ENCODE results near the gene ATF6B.

Gene ATF6B

GRCh38 chr6:32127717-32128592, at the start of gene ATF6B:
ATF6B (minus strand) TSS chr6:32128246; CDS start chr6:32128207, 39 bp downstream.
- DNase-seq (ENCODE audit: low read depth) = peak; percentile 94

DNA sequence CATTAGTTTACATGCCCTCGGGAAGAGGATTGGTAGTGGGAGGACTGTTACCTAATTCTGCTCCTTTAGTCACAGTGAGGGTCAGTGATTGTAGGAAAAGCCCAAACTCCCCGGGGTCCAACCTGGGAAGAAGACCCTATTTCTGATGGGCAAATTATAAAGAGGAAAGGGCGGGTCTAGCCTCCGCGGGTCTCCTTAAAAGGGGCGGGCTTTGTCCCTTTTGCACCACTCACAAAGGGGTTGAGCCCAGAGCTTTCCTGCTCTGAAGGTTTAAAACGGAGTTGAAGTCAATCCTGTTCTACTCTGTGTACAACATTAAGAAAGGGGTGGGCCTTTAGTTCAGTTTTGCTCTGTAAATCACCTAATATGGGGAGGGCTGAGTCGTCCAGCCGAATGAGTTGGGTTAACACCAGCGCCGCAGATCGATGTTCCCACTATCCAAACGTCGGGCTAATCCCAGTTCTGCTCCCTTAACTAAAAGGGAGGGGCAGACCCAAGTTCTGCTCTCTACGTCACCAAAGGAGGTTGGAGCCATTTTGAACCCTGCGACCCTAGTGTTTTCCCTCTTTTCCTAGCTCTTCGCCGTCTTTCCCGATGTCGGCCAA, 49.2 kb upstream of the ATF6B start:
- DNase-seq (ENCODE audit: low read depth) = no peak

- no peak for DNase-seq (ENCODE audit: low read depth)
These were observed 48.6 kb upstream of the ATF6B start for GRCh38 chr6:32176476-32177182.

DNA sequence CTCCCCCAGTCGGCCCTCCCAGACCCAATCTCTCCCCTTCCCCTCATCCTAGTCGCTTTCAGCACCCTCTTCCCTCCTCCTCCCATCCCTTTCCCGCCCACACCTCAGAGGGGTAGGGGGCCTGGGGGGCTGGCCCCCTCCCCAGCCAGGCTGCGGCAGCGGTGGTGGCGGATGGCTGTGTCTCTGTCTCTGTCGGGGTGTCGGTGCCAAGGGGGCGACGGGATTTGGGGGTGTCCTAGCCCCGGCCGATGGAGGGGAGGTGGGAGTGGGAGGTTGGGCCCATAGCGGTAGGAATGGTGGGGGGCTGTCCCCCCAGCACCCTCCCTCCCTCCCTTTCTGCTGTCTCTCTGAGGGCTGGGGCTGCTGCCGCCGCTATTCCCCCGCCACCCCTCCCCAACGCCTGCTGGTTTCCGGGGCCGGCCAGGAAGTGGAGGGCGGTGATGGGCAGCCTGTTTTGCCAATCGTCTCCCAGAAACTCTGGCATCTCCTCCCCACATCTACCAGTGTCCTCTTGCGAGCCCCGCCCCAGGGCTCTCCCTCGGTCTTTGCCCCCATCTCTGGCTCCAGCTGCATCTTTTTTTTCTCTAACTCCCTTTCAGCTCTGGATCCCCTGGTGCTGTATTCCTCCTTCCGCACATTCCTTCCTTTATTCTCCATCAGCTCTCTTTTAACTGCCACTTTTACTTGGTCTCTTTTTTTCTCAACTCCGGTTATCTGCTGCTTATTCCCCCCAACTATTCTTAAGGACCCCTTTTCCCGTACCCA, 47.8 kb upstream of the ATF6B start, which contains the start of gene AGPAT1:
AGPAT1 (minus strand) TSS at position 374 of the 765 bp plus-strand sequence. CDS start 4,588 bp downstream, outside the sequence.
- peak; percentile 93 for DNase-seq (ENCODE audit: low read depth)

DNA sequence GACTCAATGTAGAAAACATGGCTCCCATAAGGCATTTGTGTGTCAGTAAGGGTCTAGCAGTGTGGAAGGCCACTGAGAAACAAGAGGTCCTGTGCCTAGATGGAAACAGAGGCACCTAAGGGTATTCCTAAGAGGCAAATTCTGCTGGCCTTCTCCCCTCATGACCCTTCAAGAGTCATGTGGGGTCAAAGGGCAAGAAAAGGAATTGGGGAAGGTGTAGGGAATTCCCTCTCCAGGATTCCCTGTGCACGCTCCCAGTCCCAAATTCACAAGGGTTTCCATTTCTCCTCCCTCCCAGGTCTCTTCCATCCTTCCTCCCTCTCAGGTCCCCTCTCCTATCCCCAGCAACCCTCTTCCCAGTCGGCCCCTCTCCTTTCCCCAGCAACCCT, 47.3 kb upstream of the ATF6B start:
- no peak for DNase-seq (ENCODE audit: low read depth)

- no peak for DNase-seq (ENCODE audit: low read depth)
These were observed 46.4 kb upstream of the ATF6B start for GRCh38 chr6:32174416-32174815.

DNA sequence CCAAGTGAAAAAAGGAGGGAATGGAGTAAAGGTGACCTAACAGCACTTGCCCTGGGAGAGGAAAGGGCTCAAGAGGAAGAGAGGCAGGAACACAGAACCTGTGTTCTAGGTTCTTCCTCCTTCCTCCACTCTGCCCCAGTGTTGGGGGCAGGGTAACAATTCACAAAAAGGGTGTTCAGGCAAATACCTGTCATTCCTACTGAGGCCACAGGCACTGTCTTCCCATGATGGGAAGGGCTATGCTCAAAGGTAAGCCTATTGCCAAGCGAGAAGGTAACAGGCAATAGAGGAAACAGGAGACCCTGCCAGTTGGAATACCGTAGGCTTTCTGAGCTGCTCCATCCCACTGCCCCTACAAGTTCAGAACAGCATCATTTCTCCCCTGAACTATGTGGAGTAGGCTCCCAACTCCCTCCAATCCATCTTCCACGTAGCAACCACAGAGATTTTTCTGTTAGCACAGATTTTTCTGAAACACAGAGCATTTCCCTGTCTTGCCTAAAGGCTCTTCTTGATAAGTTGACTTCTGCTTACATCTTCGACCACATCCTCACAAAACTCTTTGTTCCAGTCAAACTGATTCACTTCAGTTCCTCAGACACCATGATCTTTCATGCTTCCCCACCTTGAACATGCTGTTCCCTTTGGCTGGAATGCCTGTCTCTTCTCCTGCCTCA, 45.1 kb upstream of the ATF6B start:
- no peak for DNase-seq (ENCODE audit: low read depth)

- no peak for DNase-seq (ENCODE audit: low read depth)
These were observed 43.2 kb upstream of the ATF6B start for GRCh38 chr6:32171234-32171633.

GRCh38 chr6:32170294-32170693, 42.2 kb upstream of the ATF6B start:
- DNase-seq (ENCODE audit: low read depth) = no peak

GRCh38 chr6:32168807-32169591, 41.0 kb upstream of the ATF6B start:
- DNase-seq (ENCODE audit: low read depth) = no peak

DNA sequence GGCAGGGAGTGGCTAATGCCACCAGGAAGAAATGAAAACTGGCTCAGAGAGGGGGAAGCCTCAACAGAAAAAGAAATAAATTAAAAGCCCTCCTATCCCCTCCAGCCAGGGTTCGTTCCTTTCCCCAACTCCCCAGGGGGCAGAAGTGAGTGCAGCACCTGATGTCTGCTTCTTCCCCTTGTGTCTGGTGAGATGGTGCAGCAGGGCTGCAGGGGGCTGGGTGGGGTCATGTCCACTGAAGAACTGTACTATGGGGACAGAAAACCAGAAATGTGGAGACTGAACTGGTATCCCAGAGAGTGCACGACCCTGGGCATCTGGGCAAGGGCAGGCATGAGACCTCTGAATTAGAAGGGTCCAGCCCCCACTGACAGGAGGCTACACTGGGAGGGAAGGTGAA, 40.3 kb upstream of the ATF6B start:
- no peak for DNase-seq (ENCODE audit: low read depth)

- DNase-seq (ENCODE audit: low read depth) = no peak
These were observed 39.8 kb upstream of the ATF6B start for GRCh38 chr6:32167761-32168262.

GRCh38 chr6:32167154-32167760, 39.2 kb upstream of the ATF6B start:
- DNase-seq (ENCODE audit: low read depth) = no peak

DNA sequence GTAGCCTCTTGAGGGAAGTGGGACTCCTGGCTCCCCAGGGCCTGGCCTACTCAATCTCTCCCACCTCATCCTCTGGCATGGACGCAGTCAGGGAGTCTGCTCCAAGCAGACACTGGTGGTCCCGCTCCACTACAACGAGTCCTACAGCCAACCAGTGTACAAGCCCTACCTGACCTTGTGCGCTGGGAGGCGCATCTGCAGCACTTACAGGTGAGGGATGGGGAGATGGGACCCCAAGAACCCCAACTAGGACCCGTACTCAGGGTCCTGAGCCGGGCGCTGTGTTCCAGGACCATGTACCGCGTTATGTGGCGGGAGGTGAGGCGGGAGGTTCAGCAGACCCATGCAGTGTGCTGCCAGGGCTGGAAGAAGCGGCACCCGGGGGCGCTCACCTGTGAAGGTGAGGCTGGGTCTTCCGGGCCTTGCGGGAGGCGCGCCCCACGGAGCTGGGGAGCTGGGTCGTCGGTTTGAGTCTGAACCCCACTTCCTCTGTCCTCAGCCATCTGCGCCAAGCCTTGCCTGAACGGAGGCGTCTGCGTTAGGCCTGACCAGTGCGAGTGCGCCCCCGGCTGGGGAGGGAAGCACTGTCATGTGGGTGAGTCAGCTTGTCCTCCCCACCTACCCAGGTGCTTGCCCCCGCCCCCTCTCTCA, 38.5 kb upstream of the ATF6B start:
- no peak for DNase-seq (ENCODE audit: low read depth)

GRCh38 chr6:32164295-32164694, 36.2 kb upstream of the ATF6B start, which contains the start of gene EGFL8:
EGFL8 (plus strand) TSS chr6:32164595; CDS start chr6:32166166, 1,571 bp downstream.
- DNase-seq (ENCODE audit: low read depth) = no peak

DNA sequence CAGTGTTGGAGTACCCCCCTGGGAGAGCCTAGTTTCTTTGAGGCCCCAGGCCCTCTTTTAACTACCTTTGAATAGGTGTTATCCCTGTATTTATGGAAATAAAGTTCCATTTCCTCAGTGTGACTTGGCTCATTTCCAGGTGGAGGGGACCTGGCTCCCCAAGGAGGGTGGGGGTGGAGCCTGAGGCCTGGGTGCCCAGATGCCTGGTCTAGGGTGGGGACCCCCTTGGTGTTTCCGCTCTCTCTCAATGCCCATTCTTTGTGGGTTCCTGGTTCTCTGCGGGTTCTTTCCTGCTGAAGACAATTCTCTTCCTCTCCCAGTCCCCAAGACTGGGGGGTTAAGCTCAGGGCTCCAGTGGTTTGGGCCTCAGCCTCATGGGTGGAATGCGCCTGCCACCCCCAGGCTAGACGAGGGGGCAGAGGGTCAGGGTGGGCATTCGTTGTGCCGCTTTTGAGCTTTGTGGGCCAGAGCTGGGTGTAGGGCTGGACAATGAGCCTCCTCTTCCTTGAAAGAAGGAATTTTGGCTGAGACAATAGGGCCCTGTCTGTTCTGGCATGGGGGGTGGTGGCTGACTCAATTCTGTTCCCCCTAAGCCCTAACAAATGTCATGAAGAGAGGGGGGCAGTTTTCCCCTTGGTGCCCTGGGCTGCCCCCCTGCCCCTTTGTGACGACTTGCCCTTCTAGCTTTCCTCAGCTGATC, 35.7 kb upstream of the ATF6B start:
- DNase-seq (ENCODE audit: low read depth) = no peak

GRCh38 chr6:32158052-32158451, 30.0 kb upstream of the ATF6B start:
- no peak for DNase-seq (ENCODE audit: low read depth)

GRCh38 chr6:32156891-32157290, 28.8 kb upstream of the ATF6B start:
- no peak for DNase-seq (ENCODE audit: low read depth)
